Measurements from ENCODE around the gene RGCC. TPM values are rescaled to one million over a fixed set of nuclear protein-coding genes. Genes with fewer than 3 reads are reported as not detected.

Gene RGCC
- total RNA-seq, 1 donor from 2014 or later, result 0.77 TPM

GRCh38 chr13:41513600-41513999 lies 56.2 kb downstream of the RGCC start:
- Mint-ChIP-seq H3K27ac (ENCODE audit: unreplicated experiment) (no peak overlapping the region), H3K27me3 (ENCODE audit: unreplicated experiment) (peaks cover 2% of the 10 kb centered on the region), H3K4me1 (ENCODE audit: unreplicated experiment) (no peaks in the 10 kb centered on the region), H3K36me3 (ENCODE audit: low read depth, unreplicated experiment) (peaks cover 4% of the 10 kb centered on the region), H3K4me3 (ENCODE audit: unreplicated experiment) (no peak overlapping the region), H3K9me3 (ENCODE audit: unreplicated experiment) (no peaks in the 10 kb centered on the region)
- DNase-seq (ENCODE audit: low spot score), result no peak
- TF ChIP-seq CTCF (IDR thresholded peaks at IDR 0.05; ENCODE audit: unreplicated experiment), result no peak

GRCh38 chr13:41514853-41515395 lies 57.6 kb downstream of the RGCC start:
- H3K4me1 Mint-ChIP-seq (ENCODE audit: unreplicated experiment), result peaks cover 4% of the 10 kb centered on the region
- no peak overlapping the region for H3K27ac Mint-ChIP-seq (ENCODE audit: unreplicated experiment)
- TF ChIP-seq CTCF (IDR thresholded peaks at IDR 0.05; ENCODE audit: unreplicated experiment), result no peak
- peaks cover 5% of the 10 kb centered on the region for H3K27me3 Mint-ChIP-seq (ENCODE audit: unreplicated experiment)
- no peaks in the 10 kb centered on the region for H3K9me3 Mint-ChIP-seq (ENCODE audit: unreplicated experiment)
- H3K36me3 Mint-ChIP-seq (ENCODE audit: low read depth, unreplicated experiment), result peaks cover 4% of the 10 kb centered on the region
- DNase-seq (ENCODE audit: low spot score), result no peak
- no peak overlapping the region for H3K4me3 Mint-ChIP-seq (ENCODE audit: unreplicated experiment)

- Mint-ChIP-seq H3K27ac (ENCODE audit: unreplicated experiment) (no peak overlapping the region), H3K36me3 (ENCODE audit: low read depth, unreplicated experiment) (peaks cover 4% of the 10 kb centered on the region), H3K27me3 (ENCODE audit: unreplicated experiment) (peaks cover 6% of the 10 kb centered on the region), H3K4me1 (ENCODE audit: unreplicated experiment) (peaks cover 6% of the 10 kb centered on the region), H3K9me3 (ENCODE audit: unreplicated experiment) (no peaks in the 10 kb centered on the region), H3K4me3 (ENCODE audit: unreplicated experiment) (no peak overlapping the region)
- DNase-seq (ENCODE audit: low spot score), result no peak
- TF ChIP-seq CTCF (IDR thresholded peaks at IDR 0.05; ENCODE audit: unreplicated experiment), result no peak
Observed at GRCh38 chr13:41515491-41516139, 58.3 kb downstream of the RGCC start.

GRCh38 chr13:41516166-41516565 lies 58.8 kb downstream of the RGCC start:
- H3K9me3 Mint-ChIP-seq (ENCODE audit: unreplicated experiment), result no peaks in the 10 kb centered on the region
- H3K27ac Mint-ChIP-seq (ENCODE audit: unreplicated experiment), result no peak overlapping the region
- H3K4me1 Mint-ChIP-seq (ENCODE audit: unreplicated experiment), result peaks cover 6% of the 10 kb centered on the region
- no peak for DNase-seq (ENCODE audit: low spot score)
- no peak overlapping the region for H3K4me3 Mint-ChIP-seq (ENCODE audit: unreplicated experiment)
- peaks cover 4% of the 10 kb centered on the region for H3K36me3 Mint-ChIP-seq (ENCODE audit: low read depth, unreplicated experiment)
- no peak for TF ChIP-seq CTCF (IDR thresholded peaks at IDR 0.05; ENCODE audit: unreplicated experiment)
- peaks cover 6% of the 10 kb centered on the region for H3K27me3 Mint-ChIP-seq (ENCODE audit: unreplicated experiment)

- peaks cover 6% of the 10 kb centered on the region for H3K27me3 Mint-ChIP-seq (ENCODE audit: unreplicated experiment)
- peaks cover 6% of the 10 kb centered on the region for H3K4me1 Mint-ChIP-seq (ENCODE audit: unreplicated experiment)
- peaks cover 4% of the 10 kb centered on the region for H3K36me3 Mint-ChIP-seq (ENCODE audit: low read depth, unreplicated experiment)
- H3K4me3 Mint-ChIP-seq (ENCODE audit: unreplicated experiment), result no peak overlapping the region
- no peak for TF ChIP-seq CTCF (IDR thresholded peaks at IDR 0.05; ENCODE audit: unreplicated experiment)
- no peak for DNase-seq (ENCODE audit: low spot score)
- H3K9me3 Mint-ChIP-seq (ENCODE audit: unreplicated experiment), result no peaks in the 10 kb centered on the region
- no peak overlapping the region for H3K27ac Mint-ChIP-seq (ENCODE audit: unreplicated experiment)
Observed at GRCh38 chr13:41516760-41517159, 59.4 kb downstream of the RGCC start.

All from endothelial cell (in vitro differentiated cells).